Measurements from ENCODE around the gene TPCN1.

The TPCN1 gene

GRCh38 chr12:113231235-113232088 is 10.2 kb downstream of the TPCN1 start:
- Histone ChIP-seq H3K36me3 (peaks cover 11% of the 10 kb centered on the region; the same call in 1 of the 2 replicates), H3K27me3 (ENCODE audit: insufficient read depth, low read depth, severe bottlenecking) (no peaks in the 10 kb centered on the region), H3K4me3 (ENCODE audit: low read depth, low read length) (no peak overlapping the region), H3K9me3 (ENCODE audit: severe bottlenecking) (no peaks in the 10 kb centered on the region), H3K27ac (no peak overlapping the region)
- no peak for DNase-seq
- TF ChIP-seq, protein P1, sequence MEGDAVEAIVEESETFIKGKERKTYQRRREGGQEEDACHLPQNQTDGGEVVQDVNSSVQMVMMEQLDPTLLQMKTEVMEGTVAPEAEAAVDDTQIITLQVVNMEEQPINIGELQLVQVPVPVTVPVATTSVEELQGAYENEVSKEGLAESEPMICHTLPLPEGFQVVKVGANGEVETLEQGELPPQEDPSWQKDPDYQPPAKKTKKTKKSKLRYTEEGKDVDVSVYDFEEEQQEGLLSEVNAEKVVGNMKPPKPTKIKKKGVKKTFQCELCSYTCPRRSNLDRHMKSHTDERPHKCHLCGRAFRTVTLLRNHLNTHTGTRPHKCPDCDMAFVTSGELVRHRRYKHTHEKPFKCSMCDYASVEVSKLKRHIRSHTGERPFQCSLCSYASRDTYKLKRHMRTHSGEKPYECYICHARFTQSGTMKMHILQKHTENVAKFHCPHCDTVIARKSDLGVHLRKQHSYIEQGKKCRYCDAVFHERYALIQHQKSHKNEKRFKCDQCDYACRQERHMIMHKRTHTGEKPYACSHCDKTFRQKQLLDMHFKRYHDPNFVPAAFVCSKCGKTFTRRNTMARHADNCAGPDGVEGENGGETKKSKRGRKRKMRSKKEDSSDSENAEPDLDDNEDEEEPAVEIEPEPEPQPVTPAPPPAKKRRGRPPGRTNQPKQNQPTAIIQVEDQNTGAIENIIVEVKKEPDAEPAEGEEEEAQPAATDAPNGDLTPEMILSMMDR (IDR thresholded peaks at IDR 0.05; ENCODE audit: low read depth, low read length): no peak

- Histone ChIP-seq H3K27me3 (ENCODE audit: insufficient read depth, low read depth, severe bottlenecking) (no peaks in the 10 kb centered on the region), H3K9me3 (ENCODE audit: severe bottlenecking) (no peaks in the 10 kb centered on the region), H3K4me3 (ENCODE audit: low read depth, low read length) (no peak overlapping the region), H3K36me3 (peaks cover 11% of the 10 kb centered on the region; the same call in 1 of the 2 replicates), H3K27ac (no peak overlapping the region)
- no peak for DNase-seq
- TF ChIP-seq, protein P1 (IDR thresholded peaks at IDR 0.05; ENCODE audit: low read depth, low read length): no peak
Observed at GRCh38 chr12:113232089-113232839, 11.0 kb downstream of the TPCN1 start.

- no peak for DNase-seq
- H3K9me3 ChIP-seq (ENCODE audit: severe bottlenecking): no peaks in the 10 kb centered on the region
- H3K27ac ChIP-seq: no peak overlapping the region
- TF ChIP-seq, protein P1 (IDR thresholded peaks at IDR 0.05; ENCODE audit: low read depth, low read length): no peak
- no peak overlapping the region for H3K4me3 ChIP-seq (ENCODE audit: low read depth, low read length)
- peaks cover 11% of the 10 kb centered on the region; the same call in 1 of the 2 replicates for H3K36me3 ChIP-seq
- no peaks in the 10 kb centered on the region for H3K27me3 ChIP-seq (ENCODE audit: insufficient read depth, low read depth, severe bottlenecking)
Observed at GRCh38 chr12:113232840-113233585, 11.7 kb downstream of the TPCN1 start.

DNA sequence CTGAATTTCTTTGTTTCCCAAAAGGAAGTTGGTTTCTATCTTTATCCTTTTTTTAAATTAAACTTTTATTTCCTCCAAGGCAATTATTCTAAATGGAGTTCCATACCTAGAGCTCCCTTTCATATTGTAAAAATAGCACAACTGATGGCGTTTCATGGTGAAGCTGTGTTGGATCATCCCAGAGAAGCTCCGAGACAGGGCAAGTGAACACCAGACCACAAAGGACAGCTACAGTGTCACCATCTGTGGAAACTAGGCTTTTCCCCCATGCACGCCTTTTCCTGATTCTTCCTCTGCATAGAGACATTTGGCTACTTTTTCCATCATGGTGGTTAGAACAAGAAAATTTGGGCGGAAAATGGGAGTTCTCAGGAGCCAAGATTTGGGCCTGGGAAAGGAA is 12.7 kb downstream of the TPCN1 start:
- Histone ChIP-seq H3K36me3 (peaks cover 11% of the 10 kb centered on the region; the same call in 1 of the 2 replicates), H3K4me3 (ENCODE audit: low read depth, low read length) (no peak overlapping the region), H3K27ac (no peak overlapping the region), H3K27me3 (ENCODE audit: insufficient read depth, low read depth, severe bottlenecking) (no peaks in the 10 kb centered on the region), H3K9me3 (ENCODE audit: severe bottlenecking) (no peaks in the 10 kb centered on the region)
- TF ChIP-seq, protein P1 (IDR thresholded peaks at IDR 0.05; ENCODE audit: low read depth, low read length): no peak
- DNase-seq: no peak

- no peak for DNase-seq
- TF ChIP-seq, protein P1 (IDR thresholded peaks at IDR 0.05; ENCODE audit: low read depth, low read length): no peak
- H3K9me3 ChIP-seq (ENCODE audit: severe bottlenecking): no peaks in the 10 kb centered on the region
- H3K4me3 ChIP-seq (ENCODE audit: low read depth, low read length): no peak overlapping the region
- H3K27ac ChIP-seq: no peak overlapping the region
- peaks cover 11% of the 10 kb centered on the region; the same call in 1 of the 2 replicates for H3K36me3 ChIP-seq
- no peaks in the 10 kb centered on the region for H3K27me3 ChIP-seq (ENCODE audit: insufficient read depth, low read depth, severe bottlenecking)
Observed at GRCh38 chr12:113234483-113234882, 13.2 kb downstream of the TPCN1 start.

Data from WERI-Rb-1 (cell line).